NAMALWA (cell line): Measurements from ENCODE around the gene SH3D19.
A peak's percentile ranks its signal among the peaks of the same experiment; 100 is the strongest.
"Not testable (repeated sequence)": the region's sequence is repeated elsewhere in the genome, so short reads cannot be mapped to it uniquely, and the experiment has no call there.

ENCODE experiments used
- DNase-seq: peaks from one replicate; pipeline ENCODE4 v3.0.0-alpha.2; 2015; ENCODE audit warnings: low spot score

The SH3D19 gene

GRCh38 chr4:151150821-151151580 lies 174.4 kb downstream of the SH3D19 start:
- DNase-seq, result no peak

GRCh38 chr4:151148261-151148660 lies 177.1 kb downstream of the SH3D19 start:
- no peak for DNase-seq

- DNase-seq, result no peak
Observed at GRCh38 chr4:151147000-151147399, 178.4 kb downstream of the SH3D19 start.

GRCh38 chr4:151144329-151145072 lies 180.9 kb downstream of the SH3D19 start:
- no peak for DNase-seq

- DNase-seq, result no peak
Observed at GRCh38 chr4:151143811-151144210, 181.6 kb downstream of the SH3D19 start.

- DNase-seq, result no peak
Observed at GRCh38 chr4:151143162-151143561, 182.2 kb downstream of the SH3D19 start.

- DNase-seq, result no peak
Observed at GRCh38 chr4:151142758-151143157, 182.6 kb downstream of the SH3D19 start.

GRCh38 chr4:151139814-151140213 lies 185.6 kb downstream of the SH3D19 start:
- DNase-seq, result no peak

GRCh38 chr4:151136048-151136447 lies 189.4 kb downstream of the SH3D19 start:
- DNase-seq, result not testable (repeated sequence)

GRCh38 chr4:151133311-151133710 lies 192.1 kb downstream of the SH3D19 start:
- DNase-seq, result no peak

GRCh38 chr4:151129796-151130195 lies 195.6 kb downstream of the SH3D19 start:
- no peak for DNase-seq

- peak; percentile 88 for DNase-seq
Observed at GRCh38 chr4:151117371-151117962, 207.9 kb downstream of the SH3D19 start.

GRCh38 chr4:151114986-151115385 lies 210.4 kb downstream of the SH3D19 start:
- no peak for DNase-seq

GRCh38 chr4:151114338-151114737 lies 211.1 kb downstream of the SH3D19 start:
- DNase-seq, result no peak

- no peak for DNase-seq
Observed at GRCh38 chr4:151110236-151110635, 215.2 kb downstream of the SH3D19 start.

- DNase-seq, result no peak
Observed at GRCh38 chr4:151107063-151107462, 218.3 kb downstream of the SH3D19 start.

GRCh38 chr4:151105454-151106032 lies 219.9 kb downstream of the SH3D19 start:
- no peak for DNase-seq

- no peak for DNase-seq
Observed at GRCh38 chr4:151104621-151105020, 220.8 kb downstream of the SH3D19 start.

GRCh38 chr4:151103758-151104157 lies 221.6 kb downstream of the SH3D19 start:
- DNase-seq, result no peak

GRCh38 chr4:151100531-151100930 lies 224.9 kb downstream of the SH3D19 start:
- DNase-seq, result no peak

- DNase-seq, result no peak
Observed at GRCh38 chr4:151099976-151100417, 225.4 kb downstream of the SH3D19 start.

- DNase-seq, result peak; percentile 98
Observed at GRCh38 chr4:151099229-151099975, 226.0 kb downstream of the SH3D19 start, which contains the start of gene RPS3A. RPS3A (plus strand) TSS chr4:151099628; CDS start chr4:151099653, 25 bp downstream.
